GM19193 (cell line): ENCODE measurements around the gene MYLK.

Source experiments
- POLR2A ChIP-seq: IDR thresholded peaks from 4 replicates; pipeline ENCODE4 v1.6.1; 2011; ENCODE audit not compliant: insufficient read depth, insufficient read length; ENCODE audit errors: extremely low read depth

MYLK gene

DNA sequence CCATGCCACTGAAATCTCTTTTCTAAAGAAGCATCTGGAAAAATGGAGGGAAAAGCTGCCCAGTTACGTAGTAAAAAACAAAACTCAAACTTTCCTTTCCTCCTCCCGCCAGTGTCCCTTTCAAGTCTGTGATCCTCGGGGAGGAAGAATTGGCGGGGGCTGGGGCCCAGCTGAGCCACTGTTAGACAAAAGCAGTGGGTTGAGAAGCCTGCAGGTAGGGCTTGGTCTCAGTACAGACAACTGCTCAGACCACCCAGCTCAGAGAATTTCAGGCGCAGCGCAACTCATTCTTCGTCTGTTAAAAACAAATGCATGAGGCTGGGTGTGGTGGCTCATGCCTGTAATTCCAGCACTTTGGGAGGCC lies 117.1 kb downstream of the MYLK start:
- no peak for TF ChIP-seq POLR2A

DNA sequence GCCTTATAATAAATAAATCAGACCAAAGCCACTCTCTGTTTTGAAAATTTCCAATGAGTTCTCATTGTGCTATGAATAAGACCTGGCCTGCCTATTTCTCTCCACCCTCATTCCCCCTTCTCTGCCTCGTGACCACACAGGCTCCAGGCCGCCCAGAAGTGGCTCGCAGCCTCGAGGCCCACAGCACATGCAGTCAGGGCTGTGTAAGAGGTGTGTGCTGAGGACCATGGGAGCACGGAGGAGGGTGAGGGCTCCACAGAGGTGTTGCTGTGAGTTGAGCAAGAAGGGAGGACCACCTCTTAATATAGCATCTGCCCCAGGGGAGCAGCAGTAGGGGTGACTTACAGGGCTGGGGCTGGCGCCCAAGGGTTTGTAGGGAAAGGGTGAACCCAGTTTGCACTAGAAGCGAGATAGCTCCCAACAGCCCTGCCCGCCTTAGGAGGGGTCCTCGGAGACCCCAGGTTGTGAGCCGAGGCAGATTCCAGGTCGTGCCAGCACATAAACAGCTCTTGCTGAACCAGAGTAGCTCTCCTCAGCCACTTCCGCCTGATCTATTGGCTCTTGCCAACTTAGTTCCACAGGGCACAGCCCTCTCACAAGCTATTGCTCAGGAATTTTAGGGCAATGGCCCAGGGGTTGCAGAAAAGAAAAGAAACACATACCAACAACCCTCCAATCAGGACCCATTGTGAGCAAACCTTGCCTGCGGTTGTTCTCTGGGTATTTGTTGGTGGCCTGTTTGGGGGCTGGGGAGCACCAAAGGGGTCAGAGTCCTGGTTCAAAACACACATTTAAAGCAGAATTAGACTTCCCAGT lies 117.7 kb downstream of the MYLK start:
- no peak for TF ChIP-seq POLR2A

DNA sequence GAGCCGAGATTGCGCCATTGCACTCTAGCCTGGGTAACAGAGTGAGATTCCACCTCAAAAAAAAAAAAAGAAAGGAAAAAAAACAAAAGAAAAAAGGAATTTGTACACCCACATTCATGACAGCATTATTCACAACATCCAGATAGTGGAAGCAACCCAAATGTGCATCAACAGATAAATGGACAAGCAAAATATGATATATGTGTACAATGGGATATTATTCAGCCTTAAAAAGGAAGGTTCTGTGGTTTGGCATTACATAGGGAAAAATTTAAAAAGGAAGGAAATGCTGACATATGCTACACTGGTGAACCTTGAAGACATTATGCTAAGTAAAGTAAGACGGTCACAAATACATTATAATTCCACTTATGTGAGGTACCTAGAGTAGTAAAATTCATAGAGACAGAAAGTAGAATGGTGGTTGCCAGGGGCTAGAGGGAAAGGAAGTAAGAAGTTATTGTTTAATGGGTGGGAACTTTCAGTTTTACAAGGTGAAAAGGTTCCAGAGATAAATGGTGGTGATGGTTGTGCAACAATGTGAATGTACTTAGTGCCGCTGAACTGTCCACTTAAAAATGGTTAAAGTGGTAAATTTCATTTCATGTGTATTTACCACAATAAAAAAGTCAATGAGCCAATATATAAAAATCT lies 118.5 kb downstream of the MYLK start:
- no peak for TF ChIP-seq POLR2A

DNA sequence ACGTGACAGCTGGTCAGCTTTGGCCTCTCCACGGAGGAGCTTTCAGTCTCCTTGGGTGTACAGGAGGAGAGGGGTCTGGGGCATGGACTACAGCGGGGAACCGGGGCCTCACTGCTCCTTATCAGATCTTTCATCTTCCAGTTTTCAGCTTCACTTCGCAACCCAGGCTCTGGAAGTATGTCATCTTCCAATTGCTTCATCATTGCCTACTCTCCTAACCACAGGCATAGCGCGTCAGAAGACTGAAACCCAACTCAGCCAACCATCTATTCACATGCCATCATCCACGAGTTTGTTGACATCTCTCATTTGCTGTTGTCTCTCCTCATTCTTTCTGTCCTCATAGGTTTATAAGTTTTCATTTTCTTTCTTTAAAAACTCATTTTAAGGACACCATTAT lies 119.5 kb downstream of the MYLK start:
- TF ChIP-seq POLR2A = no peak

DNA sequence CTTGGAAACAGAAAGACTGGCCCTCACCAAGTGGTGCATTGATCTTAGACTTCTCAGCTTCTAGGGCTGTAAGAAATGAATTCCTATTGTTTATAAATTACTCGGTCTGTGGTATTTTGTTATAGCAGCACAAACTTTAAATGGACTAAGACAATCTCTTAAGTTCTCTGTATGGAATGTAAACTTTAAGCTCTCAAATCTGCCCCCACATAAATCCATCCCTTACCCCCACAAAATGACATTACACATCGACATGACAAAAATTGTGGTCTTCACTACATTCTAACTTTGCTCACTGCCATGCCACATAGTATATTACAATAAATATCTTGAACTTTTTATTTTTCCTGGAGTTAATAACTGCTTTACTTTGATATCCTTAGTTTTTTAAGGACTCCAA lies 121.3 kb downstream of the MYLK start:
- no peak for TF ChIP-seq POLR2A

DNA sequence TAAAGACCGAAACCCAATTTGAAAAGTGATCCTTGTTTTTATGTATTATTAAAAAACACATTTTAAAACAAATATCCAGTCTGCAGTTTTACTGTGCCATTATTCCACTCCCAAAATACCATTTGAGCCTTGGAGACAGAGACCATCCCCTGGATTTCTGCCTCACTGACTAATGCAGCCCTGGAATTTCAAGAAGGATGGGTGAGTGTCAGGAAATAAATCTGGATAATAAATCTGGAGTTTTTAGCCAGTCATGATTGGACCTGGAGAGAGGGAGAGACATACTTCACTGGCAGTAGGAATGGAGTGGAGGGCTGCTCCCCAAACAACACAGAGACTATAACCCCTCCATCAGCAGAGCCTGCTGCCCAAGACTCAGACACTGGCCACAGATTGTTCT lies 123.3 kb downstream of the MYLK start:
- TF ChIP-seq POLR2A = no peak

DNA sequence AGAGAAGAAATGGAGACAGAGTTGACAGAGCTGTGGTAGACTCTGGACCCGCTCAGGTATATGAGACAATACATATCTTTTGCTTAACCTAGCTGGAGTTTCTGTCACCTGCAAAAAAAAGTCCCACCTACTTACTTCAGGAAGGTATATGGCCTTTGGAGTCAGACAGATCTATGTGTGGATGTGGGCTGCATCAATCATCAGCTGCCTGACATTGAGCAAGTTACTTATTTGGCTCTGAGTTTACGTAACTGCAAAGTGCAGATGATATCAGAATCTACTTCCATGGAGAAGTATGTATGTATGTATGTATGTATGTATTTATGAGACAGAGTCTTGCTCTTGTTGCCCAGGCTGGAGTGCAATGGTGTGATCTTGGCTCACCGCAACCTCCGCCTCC lies 124.3 kb downstream of the MYLK start:
- TF ChIP-seq POLR2A = no peak

DNA sequence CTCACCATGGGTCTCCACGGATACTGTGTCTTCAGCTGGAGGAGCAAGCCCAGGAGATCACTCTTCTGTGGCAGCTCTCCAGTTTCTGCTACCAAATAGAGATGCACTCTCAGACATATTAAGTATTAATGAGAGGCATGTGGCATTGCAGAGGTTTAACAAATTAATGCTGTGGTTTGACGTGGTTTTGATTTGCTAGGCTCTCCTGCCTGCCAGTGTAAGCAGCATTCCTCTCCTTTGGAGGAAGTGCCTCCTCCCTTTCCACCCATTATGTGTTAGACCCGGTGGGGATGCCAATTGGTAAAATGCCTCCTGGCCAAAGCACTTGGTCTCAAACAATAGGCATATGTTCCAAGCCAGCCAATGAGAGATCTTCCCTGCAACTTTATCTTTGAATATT lies 124.8 kb downstream of the MYLK start:
- no peak for TF ChIP-seq POLR2A

DNA sequence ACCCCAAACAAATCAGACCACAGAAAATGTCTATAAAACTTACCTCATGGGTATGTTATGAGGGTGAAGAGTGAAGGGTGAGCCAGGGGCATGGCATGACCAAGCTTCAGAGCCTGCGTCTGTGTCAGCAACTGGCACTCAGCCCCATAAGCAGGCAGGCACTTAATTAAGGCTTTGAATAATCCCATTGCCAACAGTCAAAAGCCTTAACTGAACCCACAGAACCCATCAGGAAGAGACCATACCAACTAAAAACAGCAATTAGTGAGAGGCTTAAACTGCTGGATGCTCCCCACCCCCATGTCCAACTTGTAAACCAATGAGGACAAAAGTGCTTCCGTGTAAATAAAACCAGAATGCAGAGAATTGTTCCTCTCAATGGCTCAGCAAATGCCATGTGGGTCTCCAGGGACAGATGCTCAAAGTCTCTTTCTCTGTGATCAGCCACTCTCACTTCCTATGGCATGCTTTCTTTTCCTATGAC lies 126.0 kb downstream of the MYLK start:
- TF ChIP-seq POLR2A = no peak

DNA sequence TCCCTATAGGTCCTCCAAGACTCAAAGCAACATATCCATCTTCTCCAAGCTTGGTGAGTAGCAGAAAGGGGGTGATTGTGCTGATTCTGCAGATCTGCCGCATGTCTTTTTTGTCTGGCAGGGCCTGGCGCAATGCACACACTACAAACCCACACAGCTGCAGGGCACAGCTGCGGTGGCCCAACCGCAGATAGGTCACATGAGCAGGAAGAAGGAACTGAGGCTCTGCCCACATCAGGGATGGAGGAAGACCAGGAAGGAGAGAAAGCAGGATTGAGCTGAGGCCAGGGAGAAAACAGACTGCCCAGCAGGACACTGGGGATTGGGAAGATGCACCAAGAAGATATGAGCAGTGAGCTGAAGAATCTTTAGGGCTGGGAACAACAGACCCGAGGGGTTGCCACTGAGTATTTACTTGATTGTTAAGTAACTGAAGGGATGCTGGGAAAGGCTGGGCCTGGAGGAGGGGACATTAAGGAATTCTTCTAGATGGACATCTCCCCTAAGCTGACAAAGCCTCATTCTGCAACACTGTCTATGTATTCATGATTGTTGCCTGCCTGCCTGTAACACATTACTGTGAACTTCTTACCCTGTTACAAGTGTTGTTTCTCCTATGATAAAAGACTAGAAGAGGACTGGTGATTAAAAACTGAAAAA lies 126.7 kb downstream of the MYLK start:
- no peak for TF ChIP-seq POLR2A

DNA sequence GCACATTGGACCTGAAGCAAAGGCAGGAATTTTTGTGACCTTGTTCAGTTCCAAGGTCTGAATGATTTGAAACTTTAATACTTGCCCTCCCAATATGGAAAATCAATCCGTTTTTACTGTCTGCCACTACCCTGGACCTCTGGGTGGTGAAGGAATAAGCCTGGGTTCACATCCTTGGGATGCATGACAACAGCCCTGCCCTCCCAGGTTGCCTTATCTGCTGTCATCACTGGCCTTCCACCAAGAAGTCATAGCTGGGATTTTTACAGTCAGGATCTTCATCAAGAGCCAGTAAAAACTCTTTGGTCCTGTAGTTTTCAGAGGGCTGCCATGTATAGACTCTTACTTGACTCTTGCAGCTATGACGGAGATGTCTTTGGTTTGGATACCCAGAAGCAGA lies 128.6 kb downstream of the MYLK start:
- TF ChIP-seq POLR2A = no peak

DNA sequence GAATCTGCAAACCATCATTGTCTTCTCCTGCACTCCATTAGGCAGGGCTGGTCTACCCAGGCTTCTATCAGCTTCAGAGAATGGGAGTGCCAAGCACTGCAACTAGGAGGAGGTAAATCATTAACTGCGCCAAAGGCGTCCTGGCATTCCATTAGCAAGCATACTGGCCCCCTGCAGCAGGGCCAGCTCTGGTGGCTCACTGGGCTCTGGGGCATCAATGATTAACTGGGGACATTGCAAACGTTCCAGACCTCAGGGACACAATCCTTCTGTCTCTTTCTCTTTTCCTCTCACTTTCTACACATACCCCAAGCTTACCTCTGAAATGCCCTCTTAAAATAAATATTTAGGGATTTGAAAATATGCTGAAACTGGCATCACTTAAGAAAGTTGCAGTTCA lies 129.0 kb downstream of the MYLK start:
- TF ChIP-seq POLR2A = no peak

DNA sequence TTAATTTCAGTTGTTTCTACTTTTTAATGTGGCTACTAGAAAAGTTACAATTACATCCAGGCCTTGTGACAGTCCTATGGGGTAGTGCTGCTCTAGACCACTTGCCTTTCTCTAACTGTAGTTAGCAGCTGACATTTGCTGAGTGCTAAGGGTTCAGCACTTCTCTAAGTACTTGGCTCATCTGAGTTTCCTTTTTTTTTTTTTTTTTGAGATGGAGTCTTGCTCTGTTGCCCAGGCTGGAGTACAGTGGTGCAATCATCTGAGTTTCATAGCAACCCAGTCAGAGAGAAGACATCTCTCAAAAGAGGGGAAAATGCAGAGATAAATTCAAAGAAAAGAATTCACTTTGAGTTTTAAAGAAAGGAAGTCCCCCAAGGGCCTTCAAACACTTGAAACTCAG lies 130.8 kb downstream of the MYLK start:
- no peak for TF ChIP-seq POLR2A

DNA sequence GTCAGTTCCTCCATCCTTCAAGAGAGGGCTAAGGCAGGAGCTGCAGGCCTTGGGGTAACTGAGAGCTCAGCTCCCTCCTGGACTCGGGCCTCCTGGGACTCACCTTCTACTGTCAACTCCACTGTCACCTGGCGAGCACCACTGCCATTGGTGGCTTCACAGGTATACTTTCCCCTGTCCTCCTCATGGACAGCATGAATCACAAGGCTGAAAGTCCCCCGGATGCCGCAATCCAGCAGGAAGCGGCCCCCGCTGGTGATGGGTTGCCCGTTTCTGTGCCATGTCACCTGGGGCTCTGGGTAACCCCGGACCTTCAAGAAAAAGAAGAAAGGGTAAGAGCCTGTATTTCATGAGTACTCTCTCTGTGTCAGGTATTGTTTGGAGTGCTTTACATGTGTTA lies 131.9 kb downstream of the MYLK start:
- TF ChIP-seq POLR2A = no peak

DNA sequence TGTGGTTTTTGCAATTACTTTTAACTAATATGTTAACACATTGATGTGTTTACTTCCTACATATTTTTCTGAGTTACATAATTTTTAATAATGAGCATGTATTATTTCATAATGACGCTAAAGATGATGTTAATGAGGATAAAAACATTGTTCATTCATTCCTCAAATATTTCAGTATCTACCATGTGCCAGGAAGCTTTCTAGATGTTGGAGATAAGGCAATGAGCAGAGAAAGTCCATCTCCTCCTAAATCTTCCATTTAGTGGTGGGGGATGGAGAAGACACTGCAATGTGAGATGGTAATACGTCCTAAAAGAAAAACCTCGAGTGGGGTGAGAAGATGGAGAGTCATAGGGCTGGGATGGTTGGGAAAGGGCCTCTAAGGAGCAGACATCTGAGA lies 132.7 kb downstream of the MYLK start:
- TF ChIP-seq POLR2A = no peak
